Stimulated activated CD8-positive, alpha-beta memory T cell treated with anti-CD3 and anti-CD28 coated beads, Interleukin-15, amount 100 ng/mL, for 48 hours (primary cell): Measurements from ENCODE around the gene KRT72.

ENCODE experiments used
- DNase-seq, 2 donors: peaks; one replicate each; pipeline ENCODE4 v3.0.0-alpha.2; 2020; ENCODE audit warnings: low read depth in 2 of 2

KRT72 gene

DNA sequence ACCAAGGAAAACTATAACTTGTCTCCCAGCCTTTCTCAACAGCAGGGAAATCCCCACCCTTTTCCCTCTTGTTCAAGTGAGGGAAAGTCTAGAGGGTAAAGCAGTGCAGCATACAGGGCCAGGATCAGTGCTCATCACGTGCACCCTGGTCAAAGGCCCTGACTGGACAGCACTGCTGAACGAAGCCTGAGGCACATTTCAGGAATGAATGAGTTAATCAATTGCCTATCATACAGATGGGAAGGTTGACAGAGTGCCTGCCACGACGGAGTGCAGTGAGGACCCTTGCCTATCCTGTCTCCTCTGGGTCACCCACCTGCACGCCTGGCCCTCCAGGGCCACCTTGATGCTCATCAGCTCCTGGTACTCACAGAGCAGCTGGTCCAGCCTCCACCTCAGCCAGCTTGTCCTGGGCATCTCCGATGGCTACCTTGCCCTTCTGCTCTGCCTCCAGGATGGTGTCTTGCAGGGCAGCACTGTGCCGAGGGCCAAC lies 28.8 kb upstream of the KRT72 start:
- DNase-seq: no peak

DNA sequence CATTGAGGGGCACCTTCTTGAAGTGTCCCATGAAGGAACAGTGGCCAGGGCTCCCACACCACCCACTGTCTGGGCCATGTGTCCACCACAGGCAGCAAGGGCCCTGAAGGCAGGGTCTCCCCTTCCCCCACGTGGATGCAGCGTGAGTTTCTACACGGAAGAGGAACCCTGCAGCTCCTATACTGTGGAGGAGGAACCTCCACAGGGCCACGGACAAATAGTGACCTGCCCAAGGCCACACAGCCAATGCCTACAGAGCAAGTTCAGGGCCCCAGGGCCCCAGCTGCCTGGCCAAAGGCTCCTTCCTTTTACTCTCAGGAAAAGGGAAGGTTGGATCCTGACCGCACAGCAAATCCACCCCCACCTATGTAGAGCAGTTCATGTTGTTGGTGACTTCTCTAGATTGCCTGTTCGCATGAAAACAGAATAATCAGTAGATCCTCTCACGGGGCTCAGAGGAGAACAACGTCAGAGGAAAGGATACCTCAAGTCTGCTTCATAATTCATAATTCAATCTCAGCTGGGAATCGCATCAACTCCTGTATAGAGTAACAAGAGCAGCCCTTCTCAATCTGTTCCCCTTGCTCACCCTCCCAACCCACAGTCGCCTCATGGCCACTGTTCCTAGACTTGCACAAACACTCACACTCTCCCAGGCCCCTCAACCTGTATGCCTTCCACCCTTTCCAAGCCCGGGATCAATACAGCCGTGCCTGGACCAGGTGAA lies 28.2 kb upstream of the KRT72 start:
- no peak for DNase-seq

DNA sequence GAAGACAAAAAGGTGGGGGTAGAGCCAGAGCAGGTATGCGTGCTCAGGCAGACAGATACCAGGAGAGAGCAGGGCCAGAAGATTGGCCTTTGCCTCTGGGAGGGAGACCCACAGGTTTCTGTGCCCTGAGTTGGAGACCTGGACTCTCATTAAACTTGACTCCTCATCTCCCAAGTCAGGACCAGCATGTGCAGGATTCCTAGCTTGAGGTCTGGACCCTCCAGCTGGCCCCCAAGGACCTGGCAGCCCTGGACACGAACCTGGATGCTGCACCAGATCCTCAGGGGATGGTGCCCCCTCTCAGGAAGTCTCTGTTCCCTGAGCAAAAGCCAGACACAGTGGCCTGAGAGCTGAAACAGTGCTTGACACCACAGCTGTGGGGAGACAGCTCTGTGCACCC lies 27.6 kb upstream of the KRT72 start:
- no peak for DNase-seq

GRCh38 chr12:52628111-52628507 lies 26.8 kb upstream of the KRT72 start:
- no peak for DNase-seq

DNA sequence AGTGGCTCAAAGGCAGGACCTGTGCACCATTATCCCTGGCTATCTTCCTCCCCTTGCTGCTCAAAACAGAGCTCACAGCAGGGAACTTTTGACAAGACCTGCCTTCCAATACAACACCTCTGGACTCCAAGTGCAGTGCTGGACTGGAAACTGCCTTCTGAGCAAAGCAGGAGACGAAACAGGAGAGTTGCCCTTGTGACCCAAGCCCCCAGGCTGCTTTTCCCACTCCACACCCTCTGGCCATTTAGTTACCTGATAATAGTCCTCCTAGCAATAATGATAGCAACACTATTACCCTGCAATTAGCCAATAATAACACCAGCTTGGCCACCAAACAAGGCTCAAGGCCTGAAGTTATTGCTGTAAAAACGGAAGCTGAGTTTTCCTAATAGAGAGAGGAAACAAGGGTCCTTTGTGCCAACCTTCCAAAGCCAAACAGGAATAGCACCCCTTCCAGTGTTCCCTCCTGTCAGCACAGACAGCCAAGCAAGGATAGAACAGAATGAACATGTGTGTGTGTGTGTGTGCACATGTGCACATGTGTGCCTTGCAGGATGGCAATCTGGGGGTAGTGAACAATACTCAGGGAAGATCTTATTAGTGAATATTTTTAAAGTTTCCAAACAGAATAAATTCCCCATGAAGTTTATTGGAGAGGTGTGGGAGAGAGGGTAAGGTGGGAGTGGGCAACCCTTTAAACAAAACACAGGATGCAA lies 26.3 kb upstream of the KRT72 start:
- DNase-seq: no peak

- DNase-seq: no peak
These were observed 21.1 kb upstream of the KRT72 start for GRCh38 chr12:52622349-52622748.

DNA sequence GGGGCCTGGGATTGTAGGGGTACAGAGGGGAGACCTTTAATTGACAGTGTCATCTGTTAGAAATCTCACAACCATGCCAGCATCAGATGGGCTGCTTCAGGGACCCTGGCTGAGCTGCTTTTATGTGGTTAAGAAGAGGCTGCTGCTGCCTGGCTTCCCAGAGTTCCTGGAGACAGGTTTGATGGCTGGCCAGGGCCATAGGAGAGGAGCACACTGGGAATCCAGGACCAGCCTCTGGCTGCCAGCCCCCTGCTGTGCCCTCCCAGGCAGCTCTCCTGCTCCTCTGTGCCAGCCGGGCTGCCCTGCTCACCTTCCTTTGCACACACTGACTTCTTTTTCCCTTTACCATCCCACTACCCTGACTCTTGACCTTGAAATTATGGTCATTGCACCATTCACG lies 17.6 kb upstream of the KRT72 start:
- no peak for DNase-seq

DNA sequence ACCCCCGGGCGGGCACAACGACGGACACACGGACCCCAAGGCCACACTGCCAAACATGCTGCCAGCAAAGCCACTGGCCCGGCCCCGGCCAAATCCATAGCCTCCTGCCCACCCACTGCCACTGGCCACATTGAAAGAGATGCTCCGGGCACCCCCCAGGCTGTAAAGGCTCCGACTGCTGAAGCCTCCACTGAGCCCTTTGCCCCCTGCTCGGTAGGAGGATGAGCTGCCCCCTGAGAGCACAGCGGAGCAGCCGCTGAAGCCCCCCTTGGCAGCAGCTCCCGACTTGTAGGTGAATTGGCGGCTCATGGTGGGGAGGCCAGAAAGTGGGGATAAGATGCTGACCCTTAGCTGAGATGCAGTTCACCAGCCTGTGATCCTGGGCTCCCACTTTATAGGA lies 17.0 kb upstream of the KRT72 start, which contains the start of gene KRT73:
Gene KRT73 (minus strand): TSS at position 344 of the 400 bp plus-strand sequence. CDS start 35 bp downstream, at position 309.
- no peak for DNase-seq

- DNase-seq: no peak
These were observed 16.1 kb upstream of the KRT72 start for GRCh38 chr12:52617403-52617785.

GRCh38 chr12:52616680-52617402 lies 15.6 kb upstream of the KRT72 start:
- DNase-seq: no peak

- no peak for DNase-seq
These were observed 14.6 kb upstream of the KRT72 start for GRCh38 chr12:52615912-52616311.

GRCh38 chr12:52615208-52615868 lies 14.1 kb upstream of the KRT72 start:
- no peak for DNase-seq

DNA sequence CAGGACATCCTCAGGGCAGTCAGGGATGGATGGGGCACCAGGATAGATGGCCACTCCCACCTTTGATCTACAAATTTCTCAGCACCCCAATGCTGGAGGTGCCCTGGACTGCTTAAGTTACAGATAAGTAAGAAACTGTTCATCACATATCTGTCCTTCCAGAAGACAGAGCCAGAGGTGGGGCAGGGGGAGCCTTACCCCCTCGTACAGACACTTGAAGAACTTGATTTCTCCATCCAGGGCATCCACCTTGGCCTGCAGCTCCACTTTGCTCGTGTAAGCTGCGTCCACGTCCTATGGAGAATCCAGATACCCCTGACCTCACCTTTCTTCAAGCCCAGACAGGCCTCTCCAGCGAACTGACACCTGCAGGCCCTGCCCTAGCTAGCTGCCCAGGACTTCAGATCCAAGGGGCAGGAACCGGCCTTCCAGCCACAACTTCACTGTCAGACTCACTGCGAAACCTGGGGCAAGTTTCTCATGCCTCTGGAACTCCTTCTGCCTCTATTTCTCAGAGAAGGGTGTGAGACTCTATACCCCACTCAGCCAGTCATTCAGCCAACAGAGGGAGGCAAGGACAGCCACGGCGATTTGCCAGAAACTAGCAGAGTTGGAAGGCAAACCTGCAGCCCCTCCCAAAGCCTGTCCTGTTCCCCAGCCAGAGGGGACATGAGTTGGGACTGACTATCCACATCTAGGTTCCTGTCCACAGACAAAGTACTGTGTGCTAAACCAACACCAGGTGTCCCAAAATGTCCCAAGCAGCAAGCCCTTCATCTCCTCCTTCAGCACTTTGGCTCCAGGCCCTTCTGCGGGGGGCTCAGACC lies 13.3 kb upstream of the KRT72 start:
- no peak for DNase-seq

- DNase-seq: no peak
These were observed 12.2 kb upstream of the KRT72 start for GRCh38 chr12:52613384-52614030.

DNA sequence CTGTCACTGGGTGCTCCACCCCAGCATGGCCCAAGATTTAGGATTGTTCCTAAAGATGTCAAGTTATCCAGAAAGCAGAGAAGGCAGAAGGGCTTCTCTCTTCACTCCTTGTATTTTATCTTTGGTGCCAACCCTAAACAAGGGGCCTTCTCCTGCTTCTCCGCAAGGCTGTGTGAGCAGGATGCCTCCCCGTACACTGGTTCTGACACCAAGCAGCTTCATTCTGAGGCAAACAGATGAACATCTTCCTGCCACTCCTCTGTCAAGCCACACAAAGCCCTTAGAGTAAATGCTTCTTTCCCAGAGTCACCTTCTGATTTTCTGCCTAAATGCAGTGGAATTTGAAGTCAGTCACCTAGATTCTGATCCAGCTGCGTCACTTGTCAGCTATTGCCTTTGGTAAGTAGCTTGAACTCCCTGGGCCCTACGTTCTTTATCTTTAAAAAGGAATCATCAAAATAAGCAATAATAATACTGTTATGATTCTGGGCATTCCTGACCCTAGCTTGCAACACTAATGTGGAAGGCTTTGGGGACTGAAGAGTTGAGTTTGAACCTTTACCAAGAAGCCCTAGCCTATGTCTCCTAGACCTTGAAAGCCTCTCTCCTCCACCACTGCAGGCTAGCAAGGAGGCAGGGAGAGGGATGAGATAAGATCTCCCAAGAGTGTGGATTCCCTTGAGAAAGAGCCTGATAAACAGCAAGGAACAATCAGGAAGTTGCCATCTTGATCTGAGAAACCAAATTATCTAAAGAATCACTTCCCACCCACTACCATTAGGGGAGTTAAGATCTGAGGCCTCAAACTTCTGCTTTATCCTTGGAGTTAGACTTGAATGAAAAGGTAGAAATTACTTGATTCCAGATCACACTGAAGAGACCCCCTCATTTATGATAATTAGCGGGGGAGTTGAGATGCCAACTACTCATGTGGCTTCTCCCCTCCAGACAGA lies 11.4 kb upstream of the KRT72 start:
- DNase-seq: no peak

GRCh38 chr12:52611080-52611468 lies 9.8 kb upstream of the KRT72 start:
- no peak for DNase-seq

DNA sequence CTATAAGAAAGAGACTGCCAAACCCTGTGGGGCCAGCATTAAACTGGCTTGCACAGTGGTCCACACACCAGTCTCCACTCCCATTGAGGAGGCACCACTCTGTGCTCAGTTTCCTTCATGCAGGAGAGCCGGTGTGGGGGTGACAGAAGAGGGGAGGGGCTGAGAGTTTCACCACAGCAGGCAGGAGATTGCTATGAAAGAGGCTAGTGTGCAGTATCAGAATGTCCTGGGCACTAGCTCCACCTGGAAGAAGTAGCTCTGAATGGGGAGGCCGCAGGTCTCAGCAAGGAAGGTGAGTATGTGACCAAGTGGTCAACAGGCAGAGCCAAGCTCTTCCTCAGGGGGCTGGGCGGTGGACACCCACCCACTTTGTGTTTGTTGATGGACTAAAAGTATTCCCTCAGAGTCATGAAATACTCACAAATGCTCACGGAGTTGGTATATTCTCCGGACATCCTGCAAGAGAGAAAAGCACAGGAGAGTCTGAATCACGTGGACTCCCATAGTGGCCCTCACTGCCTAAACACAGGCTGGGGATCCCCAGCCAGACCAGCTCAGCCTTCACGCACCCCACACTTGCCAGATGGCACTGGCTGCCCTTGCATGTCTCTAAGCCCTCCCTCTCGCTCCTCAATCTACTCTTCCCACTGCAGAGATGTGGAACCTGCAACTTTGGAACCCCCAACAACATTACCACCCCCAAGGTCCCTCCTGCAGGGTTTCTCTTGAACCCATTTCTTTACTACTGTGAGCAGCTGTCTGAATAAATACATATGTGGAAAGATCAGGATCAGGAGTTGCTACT lies 7.8 kb upstream of the KRT72 start:
- no peak for DNase-seq

DNA sequence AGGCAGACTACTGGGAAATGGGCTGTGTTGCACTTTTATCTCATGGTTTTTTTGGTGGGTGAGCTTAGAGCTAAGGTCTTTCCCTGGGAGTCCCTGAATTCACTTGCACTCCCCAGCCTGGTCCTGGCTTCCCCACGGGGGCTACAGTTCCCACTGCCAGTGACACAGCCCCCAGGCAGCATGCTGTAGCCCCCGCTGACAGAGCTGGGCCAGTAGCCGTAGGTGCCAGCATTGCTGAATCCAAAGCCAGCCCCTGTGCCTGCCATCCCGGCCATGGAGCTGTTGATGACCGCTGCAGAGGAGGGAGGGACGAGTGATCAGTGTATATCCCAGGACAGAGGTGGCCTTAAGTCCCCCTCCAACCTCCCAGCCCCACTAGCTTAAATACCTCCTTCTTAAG lies 6.9 kb upstream of the KRT72 start:
- no peak for DNase-seq

- no peak for DNase-seq
These were observed 6.1 kb upstream of the KRT72 start for GRCh38 chr12:52607314-52607713.
